HG03175 (cell line): ENCODE measurements around the gene AUTS2.

Experiments used
- ATAC-seq: cut with Tn5 transposase; IDR thresholded peaks from one replicate; pipeline ENCODE4 v1.9.1; 2021; ENCODE audit warnings: mild to moderate bottlenecking, moderate library complexity; ENCODE audit not compliant: unreplicated experiment

Gene AUTS2

GRCh38 chr7:70495033-70495376 is 896.7 kb downstream of the AUTS2 start:
- ATAC-seq = no peak

- no peak for ATAC-seq
Observed at GRCh38 chr7:70497793-70498192, 899.5 kb downstream of the AUTS2 start.

GRCh38 chr7:70498232-70498992 is 900.1 kb downstream of the AUTS2 start:
- no peak for ATAC-seq

GRCh38 chr7:70500261-70500660 is 902.0 kb downstream of the AUTS2 start:
- no peak for ATAC-seq

- no peak for ATAC-seq
Observed at GRCh38 chr7:70502117-70502863, 904.0 kb downstream of the AUTS2 start.

GRCh38 chr7:70504254-70504653 is 906.0 kb downstream of the AUTS2 start:
- ATAC-seq = no peak

GRCh38 chr7:70505468-70505867 is 907.2 kb downstream of the AUTS2 start:
- no peak for ATAC-seq

GRCh38 chr7:70505886-70506285 is 907.6 kb downstream of the AUTS2 start:
- ATAC-seq = no peak

GRCh38 chr7:70506434-70506833 is 908.2 kb downstream of the AUTS2 start:
- no peak for ATAC-seq

- ATAC-seq = no peak
Observed at GRCh38 chr7:70512144-70512543, 913.9 kb downstream of the AUTS2 start.

GRCh38 chr7:70512761-70513160 is 914.5 kb downstream of the AUTS2 start:
- ATAC-seq = no peak

GRCh38 chr7:70520611-70521010 is 922.3 kb downstream of the AUTS2 start:
- ATAC-seq = no peak

GRCh38 chr7:70523249-70523988 is 925.1 kb downstream of the AUTS2 start:
- ATAC-seq = no peak

GRCh38 chr7:70523989-70524351 is 925.7 kb downstream of the AUTS2 start:
- no peak for ATAC-seq

GRCh38 chr7:70525991-70526390 is 927.7 kb downstream of the AUTS2 start:
- ATAC-seq = no peak

- no peak for ATAC-seq
Observed at GRCh38 chr7:70527520-70528115, 929.3 kb downstream of the AUTS2 start.

GRCh38 chr7:70529436-70529835 is 931.2 kb downstream of the AUTS2 start:
- no peak for ATAC-seq

GRCh38 chr7:70529914-70530585 is 931.8 kb downstream of the AUTS2 start:
- ATAC-seq = no peak

GRCh38 chr7:70533614-70534013 is 935.3 kb downstream of the AUTS2 start:
- no peak for ATAC-seq

- ATAC-seq = no peak
Observed at GRCh38 chr7:70539205-70539604, 940.9 kb downstream of the AUTS2 start.

- ATAC-seq = no peak
Observed at GRCh38 chr7:70539617-70540016, 941.3 kb downstream of the AUTS2 start.
